Right atrium auricular region (tissue), 2 donors: ENCODE measurements around the gene GSG1L2. TPM values are rescaled to one million over a fixed set of nuclear protein-coding genes. Genes with fewer than 3 reads are reported as not detected.

Experiments
- DNase-seq: peaks from one replicate; pipeline ENCODE4 v3.0.0-alpha.2; 2019; ENCODE audit warnings: low spot score
- H3K27ac ChIP-seq, 2 donors: fragments of 200-600 bp; sonication (generic); 1 replicate in 1 of 2; 2 replicates in 1 of 2; pipeline ENCODE4 v1.5.1; 2016 to 2019
- H3K27me3 ChIP-seq, 2 donors: fragments of 200-600 bp; sonication (generic); one replicate each; pipeline versions ENCODE4 v1.5.1 to v1.6.0; 2017 to 2019
- H3K36me3 ChIP-seq: fragments of 200-600 bp; sonication (generic); one replicate; pipeline ENCODE4 v1.5.1; 2016
- H3K4me1 ChIP-seq, 2 donors: fragments of 200-600 bp; sonication (generic); one replicate each; pipeline versions ENCODE4 v1.5.1 to v1.6.0; 2017 to 2019
- H3K4me3 ChIP-seq, 2 donors: fragments of 200-600 bp; sonication (generic); 1 replicate in 1 of 2; 2 replicates in 1 of 2; pipeline ENCODE4 v1.5.1; 2017 to 2019; ENCODE audit warnings: mild to moderate bottlenecking in 1 of 2, moderate library complexity in 1 of 2
- H3K9me3 ChIP-seq, 2 donors: fragments of 200-600 bp; sonication (generic); one replicate each; pipeline ENCODE4 v1.5.1; 2019
- total RNA-seq, 2 donors: library from RNA; depleted of rRNA; stranded (reverse); fragments of >200 nt; gene quantifications; one replicate each; pipeline ENCODE4 v1.1.0, GENCODE V29; 2016
- TF ChIP-seq, protein P1 (sequence below), 2 donors: fragments of 200-600 bp; sonication (generic); IDR thresholded peaks; one replicate each; pipeline ENCODE4 v1.5.1; 2019; ENCODE audit warnings: antibody characterized with exemption in 2 of 2

The GSG1L2 gene
- total RNA-seq, 2 donors from 2014 or later: not detected

DNA sequence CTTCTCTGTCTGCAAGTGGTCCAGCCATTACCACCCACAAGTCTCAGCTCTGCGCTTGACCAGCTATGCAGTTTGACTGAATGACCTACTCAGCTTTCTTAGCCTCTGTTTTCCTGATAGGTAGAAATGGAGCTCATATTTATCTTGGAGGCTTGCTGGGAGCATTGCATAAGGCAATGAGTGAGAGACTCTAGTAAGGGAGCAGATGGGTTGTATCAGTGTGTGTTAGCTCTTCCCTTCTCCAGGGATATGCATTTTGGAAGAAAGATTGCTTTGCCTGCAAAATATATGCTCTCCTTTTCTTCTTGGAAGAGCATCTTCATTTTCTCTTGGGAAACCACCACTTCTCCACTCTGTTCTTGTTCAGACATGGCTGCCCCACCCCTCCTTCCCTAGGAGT is 56.6 kb downstream of the GSG1L2 start:
- Histone ChIP-seq H3K4me3 (no peak overlapping the region), H3K27ac (no peak overlapping the region), H3K36me3 (no peaks in the 10 kb centered on the region), H3K9me3 (no peaks in the 10 kb centered on the region), H3K27me3 (no peaks in the 10 kb centered on the region), H3K4me1 (no peaks in the 10 kb centered on the region)
- DNase-seq: no peak
- TF ChIP-seq, protein P1, sequence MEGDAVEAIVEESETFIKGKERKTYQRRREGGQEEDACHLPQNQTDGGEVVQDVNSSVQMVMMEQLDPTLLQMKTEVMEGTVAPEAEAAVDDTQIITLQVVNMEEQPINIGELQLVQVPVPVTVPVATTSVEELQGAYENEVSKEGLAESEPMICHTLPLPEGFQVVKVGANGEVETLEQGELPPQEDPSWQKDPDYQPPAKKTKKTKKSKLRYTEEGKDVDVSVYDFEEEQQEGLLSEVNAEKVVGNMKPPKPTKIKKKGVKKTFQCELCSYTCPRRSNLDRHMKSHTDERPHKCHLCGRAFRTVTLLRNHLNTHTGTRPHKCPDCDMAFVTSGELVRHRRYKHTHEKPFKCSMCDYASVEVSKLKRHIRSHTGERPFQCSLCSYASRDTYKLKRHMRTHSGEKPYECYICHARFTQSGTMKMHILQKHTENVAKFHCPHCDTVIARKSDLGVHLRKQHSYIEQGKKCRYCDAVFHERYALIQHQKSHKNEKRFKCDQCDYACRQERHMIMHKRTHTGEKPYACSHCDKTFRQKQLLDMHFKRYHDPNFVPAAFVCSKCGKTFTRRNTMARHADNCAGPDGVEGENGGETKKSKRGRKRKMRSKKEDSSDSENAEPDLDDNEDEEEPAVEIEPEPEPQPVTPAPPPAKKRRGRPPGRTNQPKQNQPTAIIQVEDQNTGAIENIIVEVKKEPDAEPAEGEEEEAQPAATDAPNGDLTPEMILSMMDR (IDR thresholded peaks at IDR 0.05): no peak

DNA sequence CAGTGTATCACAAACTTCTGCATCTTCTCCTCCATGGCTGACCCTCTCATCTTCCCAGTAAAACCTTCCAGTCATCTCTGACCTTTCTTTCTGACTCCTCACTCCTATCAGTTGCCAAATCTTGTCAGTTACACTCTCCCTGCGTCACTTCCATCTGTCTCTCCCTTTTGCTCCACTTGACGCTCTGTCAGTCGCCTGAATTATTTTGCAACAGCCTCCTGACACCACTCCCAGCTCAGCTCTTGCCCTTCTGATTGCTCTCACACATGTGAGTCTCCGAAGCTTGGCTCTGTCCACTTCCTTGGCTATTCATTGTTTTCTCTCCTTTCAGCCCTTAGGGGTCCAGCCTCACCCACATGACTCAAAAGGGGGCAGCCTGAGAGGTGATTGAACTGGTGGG is 58.2 kb downstream of the GSG1L2 start:
- no peaks in the 10 kb centered on the region for H3K27me3 ChIP-seq
- no peaks in the 10 kb centered on the region for H3K9me3 ChIP-seq
- DNase-seq: no peak
- TF ChIP-seq, protein P1 (IDR thresholded peaks at IDR 0.05): no peak
- H3K4me3 ChIP-seq: no peak overlapping the region
- H3K4me1 ChIP-seq: no peaks in the 10 kb centered on the region
- no peaks in the 10 kb centered on the region for H3K36me3 ChIP-seq
- no peak overlapping the region for H3K27ac ChIP-seq

DNA sequence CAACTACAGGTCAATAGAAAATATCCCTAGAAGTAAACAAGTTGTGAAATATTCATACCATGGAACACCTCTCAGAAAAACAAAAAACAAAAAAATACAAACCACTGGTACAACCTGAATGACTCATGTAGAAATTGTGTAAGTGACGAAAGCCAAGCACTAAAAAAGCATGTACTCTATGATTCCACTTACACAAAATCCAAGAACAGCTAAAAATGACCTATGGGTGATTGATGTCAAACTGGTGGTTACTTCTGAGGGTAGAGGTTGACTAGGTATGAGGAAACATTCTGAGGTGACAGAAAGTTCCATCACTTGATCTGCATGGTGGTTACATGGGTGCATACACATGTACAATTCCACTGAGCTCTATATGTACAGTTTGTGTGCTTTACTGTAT is 61.6 kb downstream of the GSG1L2 start:
- Histone ChIP-seq H3K4me3 (no peak overlapping the region), H3K9me3 (no peaks in the 10 kb centered on the region), H3K27ac (no peak overlapping the region), H3K4me1 (no peaks in the 10 kb centered on the region), H3K27me3 (no peaks in the 10 kb centered on the region), H3K36me3 (no peaks in the 10 kb centered on the region)
- TF ChIP-seq, protein P1 (IDR thresholded peaks at IDR 0.05): no peak
- no peak for DNase-seq

DNA sequence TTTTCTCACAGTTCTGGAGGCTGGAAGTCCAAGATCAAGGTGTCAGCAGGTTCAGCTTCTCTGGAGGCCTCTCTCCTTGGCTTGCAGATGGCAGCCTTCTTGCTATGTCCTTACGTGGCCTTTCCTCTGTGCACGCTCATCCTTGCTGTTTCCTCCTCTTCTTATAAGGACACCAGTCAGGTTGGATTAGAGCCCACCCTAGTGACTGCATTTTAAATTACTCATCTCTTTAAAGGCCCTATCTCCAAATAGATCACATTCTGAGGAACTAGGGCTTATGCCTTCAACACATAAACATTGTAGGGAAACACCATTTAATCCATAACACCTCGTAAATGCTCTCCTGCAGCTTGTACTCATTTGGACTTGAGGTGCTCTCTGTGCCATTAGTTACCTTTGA is 66.8 kb downstream of the GSG1L2 start:
- Histone ChIP-seq H3K4me1 (no peaks in the 10 kb centered on the region), H3K27me3 (no peaks in the 10 kb centered on the region), H3K9me3 (no peaks in the 10 kb centered on the region), H3K27ac (no peak overlapping the region), H3K4me3 (no peak overlapping the region), H3K36me3 (no peaks in the 10 kb centered on the region)
- TF ChIP-seq, protein P1 (IDR thresholded peaks at IDR 0.05): no peak
- DNase-seq: no peak

Other genes starting within 250 kb of the GSG1L2 start
- gene STX8, start 246.3 kb downstream of the GSG1L2 start, total RNA-seq: 10 to 100 TPM; 38.8 to 60.8 TPM
- gene CFAP52, start 245.4 kb downstream of the GSG1L2 start, total RNA-seq: 1 to 10 TPM in 1 of 2 donors, not detected in 1; 1.1 TPM
- under 1 TPM in 1 of 2 donors, not detected in 1; 0.24 TPM for gene USP43, start 176.6 kb downstream of the GSG1L2 start, total RNA-seq
- gene DHRS7C, start 30.5 kb downstream of the GSG1L2 start, total RNA-seq: 100 to 1,000 TPM in 1 of 2 donors, 10 to 100 TPM in 1; 79.3 to 201 TPM
- 1 to 10 TPM; 1.0 to 1.7 TPM for gene GLP2R, start 3.8 kb upstream of the GSG1L2 start, total RNA-seq
- gene RCVRN, start 83.2 kb upstream of the GSG1L2 start, total RNA-seq: under 1 TPM; 0.24 to 0.37 TPM